Nephron (organoid): Measurements from ENCODE around the gene MASP2.

Experiments used
- H3K27ac Mint-ChIP-seq, 3 experiments: 2 replicates each; pipeline ENCODE4 v1.8.0; 2020; ENCODE audit warnings: mixed read lengths in 3 of 3, mild to moderate bottlenecking in 2 of 3, moderate library complexity in 1 of 3
- H3K27me3 Mint-ChIP-seq: 2 replicates; pipeline ENCODE4 v1.8.0; 2021; ENCODE audit warnings: low read depth, mild to moderate bottlenecking, moderate library complexity, mixed read lengths
- H3K36me3 Mint-ChIP-seq: 2 replicates; pipeline ENCODE4 v1.8.0; 2020; ENCODE audit warnings: low read depth, mixed read lengths
- H3K4me1 Mint-ChIP-seq: 2 replicates; pipeline ENCODE4 v1.8.0; 2020; ENCODE audit warnings: mixed read lengths
- H3K4me3 Mint-ChIP-seq, 3 experiments: 2 replicates each; pipeline ENCODE4 v1.8.0; 2020; ENCODE audit warnings: mild to moderate bottlenecking in 3 of 3, mixed read lengths in 3 of 3, moderate library complexity in 2 of 3
- H3K9me3 Mint-ChIP-seq: 2 replicates; pipeline ENCODE4 v1.8.0; 2020; ENCODE audit warnings: mixed read lengths
- TF ChIP-seq, protein P1 (sequence below), 3 experiments: fragments of 200-600 bp; sonication (generic); IDR thresholded peaks; one replicate each; pipeline ENCODE4 v1.5.0; 2021; ENCODE audit warnings: antibody characterized with exemption in 3 of 3; ENCODE audit not compliant: unreplicated experiment in 3 of 3

MASP2 gene

DNA sequence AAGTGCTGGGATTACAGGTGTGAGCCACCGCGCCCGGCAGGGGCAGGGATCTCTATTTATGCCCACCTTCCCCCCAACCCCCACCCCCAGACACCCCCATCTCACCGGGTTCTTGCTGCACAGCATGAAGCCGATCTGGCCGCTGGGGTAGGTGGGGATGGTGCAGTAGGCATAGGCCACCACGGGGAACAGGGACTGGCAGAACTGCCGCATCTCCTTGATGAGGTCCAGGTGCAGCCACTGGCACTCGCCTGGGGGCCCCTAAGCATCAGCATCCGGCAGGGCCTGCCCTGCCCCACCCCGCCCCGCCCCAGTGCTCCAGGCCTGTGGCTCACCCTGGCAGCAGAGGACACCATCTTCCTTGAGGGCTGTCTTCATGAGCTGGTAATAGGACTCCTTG, 8.6 kb upstream of the MASP2 start:
- Mint-ChIP-seq H3K27me3 (no peaks in the 10 kb centered on the region), H3K9me3 (no peaks in the 10 kb centered on the region), H3K4me3 (no peak overlapping the region), H3K4me1 (peaks cover 5% of the 10 kb centered on the region), H3K36me3 (peaks cover 10% of the 10 kb centered on the region), H3K27ac (no peak overlapping the region)
- TF ChIP-seq, protein P1, sequence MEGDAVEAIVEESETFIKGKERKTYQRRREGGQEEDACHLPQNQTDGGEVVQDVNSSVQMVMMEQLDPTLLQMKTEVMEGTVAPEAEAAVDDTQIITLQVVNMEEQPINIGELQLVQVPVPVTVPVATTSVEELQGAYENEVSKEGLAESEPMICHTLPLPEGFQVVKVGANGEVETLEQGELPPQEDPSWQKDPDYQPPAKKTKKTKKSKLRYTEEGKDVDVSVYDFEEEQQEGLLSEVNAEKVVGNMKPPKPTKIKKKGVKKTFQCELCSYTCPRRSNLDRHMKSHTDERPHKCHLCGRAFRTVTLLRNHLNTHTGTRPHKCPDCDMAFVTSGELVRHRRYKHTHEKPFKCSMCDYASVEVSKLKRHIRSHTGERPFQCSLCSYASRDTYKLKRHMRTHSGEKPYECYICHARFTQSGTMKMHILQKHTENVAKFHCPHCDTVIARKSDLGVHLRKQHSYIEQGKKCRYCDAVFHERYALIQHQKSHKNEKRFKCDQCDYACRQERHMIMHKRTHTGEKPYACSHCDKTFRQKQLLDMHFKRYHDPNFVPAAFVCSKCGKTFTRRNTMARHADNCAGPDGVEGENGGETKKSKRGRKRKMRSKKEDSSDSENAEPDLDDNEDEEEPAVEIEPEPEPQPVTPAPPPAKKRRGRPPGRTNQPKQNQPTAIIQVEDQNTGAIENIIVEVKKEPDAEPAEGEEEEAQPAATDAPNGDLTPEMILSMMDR (IDR thresholded peaks at IDR 0.05; ENCODE audit: unreplicated experiment in 3 of 3), result no peak

DNA sequence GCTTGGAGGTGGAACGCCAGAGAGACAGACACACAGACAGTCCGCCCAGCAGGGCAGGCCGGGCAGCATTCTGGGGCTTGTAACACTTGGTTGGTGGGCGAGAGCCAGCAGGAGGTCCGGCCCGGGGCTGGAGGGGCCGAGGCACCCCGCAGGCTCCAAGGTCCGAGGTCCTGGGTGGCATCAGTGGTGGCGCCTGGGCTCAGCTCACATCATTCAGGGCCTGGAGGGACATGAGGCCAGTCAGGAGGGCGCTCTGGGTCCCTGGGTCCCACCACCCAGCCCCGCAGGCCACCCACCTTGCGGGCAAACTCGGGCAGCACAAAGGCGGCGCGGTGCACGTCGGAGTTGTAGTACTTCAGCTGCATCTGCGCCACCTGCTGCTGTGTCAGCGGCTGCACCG, 7.6 kb upstream of the MASP2 start:
- Mint-ChIP-seq H3K36me3 (peaks cover 10% of the 10 kb centered on the region), H3K27me3 (no peaks in the 10 kb centered on the region), H3K9me3 (no peaks in the 10 kb centered on the region), H3K4me1 (no peaks in the 10 kb centered on the region), H3K4me3 (peak overlapping the region in 1 of 3 experiments; percentile 73), H3K27ac (no peak overlapping the region)
- TF ChIP-seq, protein P1 (IDR thresholded peaks at IDR 0.05; ENCODE audit: unreplicated experiment in 3 of 3), result no peak

- no peaks in the 10 kb centered on the region for H3K27me3 Mint-ChIP-seq
- no peaks in the 10 kb centered on the region for H3K9me3 Mint-ChIP-seq
- peak overlapping the region in 1 of 3 experiments; percentile 73 for H3K4me3 Mint-ChIP-seq
- H3K36me3 Mint-ChIP-seq, result peaks cover 10% of the 10 kb centered on the region
- H3K4me1 Mint-ChIP-seq, result no peaks in the 10 kb centered on the region
- TF ChIP-seq, protein P1 (IDR thresholded peaks at IDR 0.05; ENCODE audit: unreplicated experiment in 3 of 3), result no peak
- H3K27ac Mint-ChIP-seq, result no peak overlapping the region
Observed at GRCh38 chr1:11054181-11054580, 7.1 kb upstream of the MASP2 start.

DNA sequence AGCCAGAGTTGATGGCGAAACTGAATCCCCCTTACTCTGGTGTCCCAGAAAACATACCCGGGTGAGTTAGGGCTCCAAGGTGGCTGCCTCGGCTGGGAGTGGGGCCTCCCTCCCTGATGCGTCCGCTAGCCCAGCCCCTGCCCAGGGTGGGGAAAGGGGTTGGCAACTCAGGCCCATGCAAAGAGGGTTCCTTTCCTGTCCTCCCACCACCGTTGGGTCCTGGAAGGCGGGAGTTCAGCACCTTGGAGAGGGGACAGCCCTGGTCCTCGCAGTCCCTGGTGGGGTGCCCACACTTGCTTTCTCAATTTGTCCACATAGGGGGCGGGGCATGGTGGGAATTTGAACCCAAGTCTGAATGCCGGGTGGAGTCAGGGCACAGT, 6.7 kb upstream of the MASP2 start:
- no peaks in the 10 kb centered on the region for H3K9me3 Mint-ChIP-seq
- no peak overlapping the region for H3K4me3 Mint-ChIP-seq
- peaks cover 10% of the 10 kb centered on the region for H3K36me3 Mint-ChIP-seq
- H3K27me3 Mint-ChIP-seq, result no peaks in the 10 kb centered on the region
- H3K4me1 Mint-ChIP-seq, result no peaks in the 10 kb centered on the region
- no peak overlapping the region for H3K27ac Mint-ChIP-seq
- TF ChIP-seq, protein P1 (IDR thresholded peaks at IDR 0.05; ENCODE audit: unreplicated experiment in 3 of 3), result no peak

DNA sequence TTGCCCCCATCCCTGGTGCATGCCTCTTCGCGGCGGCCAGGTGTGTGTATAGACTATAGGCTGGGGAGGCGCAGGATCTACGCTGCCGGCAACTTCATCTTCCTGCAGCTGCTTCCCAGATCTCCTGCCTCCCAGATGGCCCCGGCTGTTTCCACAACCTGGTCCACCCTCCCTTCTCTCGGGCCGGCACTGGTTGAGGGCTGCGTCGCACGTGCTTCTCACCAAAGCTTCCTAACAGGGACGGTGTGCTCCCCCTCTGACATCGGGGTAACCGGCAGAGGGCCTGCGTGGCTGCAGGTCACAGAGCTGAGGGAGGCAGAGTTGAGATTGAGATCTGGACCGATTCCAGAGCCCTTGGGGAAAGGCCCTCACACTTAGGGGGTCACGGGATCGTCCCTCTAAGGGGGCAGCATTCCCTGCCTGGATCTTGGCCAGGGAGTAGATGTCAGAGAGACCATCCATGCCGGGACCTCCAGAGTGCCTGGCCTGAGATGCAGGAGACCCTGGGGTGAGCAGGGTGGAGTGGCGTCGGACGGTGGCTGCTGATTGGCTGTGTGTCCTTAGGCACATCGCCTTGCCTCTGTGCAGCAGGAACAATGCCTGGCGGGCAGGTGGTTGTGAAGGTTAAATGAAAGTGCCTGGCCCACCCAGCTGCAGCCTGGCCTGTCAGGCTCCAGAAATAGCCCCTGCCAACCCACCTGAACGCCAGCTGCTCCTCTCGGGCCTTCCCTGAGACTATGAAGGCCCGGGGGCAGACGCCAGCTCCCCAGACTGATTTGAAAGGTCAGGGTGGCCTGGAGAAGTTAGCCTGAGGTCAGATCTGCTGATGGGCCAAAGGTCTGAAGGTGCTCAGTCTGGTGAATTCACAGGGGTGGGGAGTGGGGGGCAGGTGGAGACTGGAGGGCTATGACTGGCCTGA, 6.1 kb upstream of the MASP2 start:
- TF ChIP-seq, protein P1 (IDR thresholded peaks at IDR 0.05; ENCODE audit: unreplicated experiment in 3 of 3), result no peak
- H3K36me3 Mint-ChIP-seq, result peaks cover 10% of the 10 kb centered on the region
- no peak overlapping the region for H3K27ac Mint-ChIP-seq
- no peaks in the 10 kb centered on the region for H3K4me1 Mint-ChIP-seq
- H3K4me3 Mint-ChIP-seq, result no peak overlapping the region
- H3K9me3 Mint-ChIP-seq, result no peaks in the 10 kb centered on the region
- H3K27me3 Mint-ChIP-seq, result no peaks in the 10 kb centered on the region
